HG02884 (cell line): ENCODE results near the gene FAM221B.

ENCODE experiments used
- ATAC-seq: cut with Tn5 transposase; IDR thresholded peaks from one replicate; pipeline ENCODE4 v1.9.1; 2021; ENCODE audit warnings: mild to moderate bottlenecking, moderate library complexity; ENCODE audit not compliant: unreplicated experiment

The FAM221B gene

DNA sequence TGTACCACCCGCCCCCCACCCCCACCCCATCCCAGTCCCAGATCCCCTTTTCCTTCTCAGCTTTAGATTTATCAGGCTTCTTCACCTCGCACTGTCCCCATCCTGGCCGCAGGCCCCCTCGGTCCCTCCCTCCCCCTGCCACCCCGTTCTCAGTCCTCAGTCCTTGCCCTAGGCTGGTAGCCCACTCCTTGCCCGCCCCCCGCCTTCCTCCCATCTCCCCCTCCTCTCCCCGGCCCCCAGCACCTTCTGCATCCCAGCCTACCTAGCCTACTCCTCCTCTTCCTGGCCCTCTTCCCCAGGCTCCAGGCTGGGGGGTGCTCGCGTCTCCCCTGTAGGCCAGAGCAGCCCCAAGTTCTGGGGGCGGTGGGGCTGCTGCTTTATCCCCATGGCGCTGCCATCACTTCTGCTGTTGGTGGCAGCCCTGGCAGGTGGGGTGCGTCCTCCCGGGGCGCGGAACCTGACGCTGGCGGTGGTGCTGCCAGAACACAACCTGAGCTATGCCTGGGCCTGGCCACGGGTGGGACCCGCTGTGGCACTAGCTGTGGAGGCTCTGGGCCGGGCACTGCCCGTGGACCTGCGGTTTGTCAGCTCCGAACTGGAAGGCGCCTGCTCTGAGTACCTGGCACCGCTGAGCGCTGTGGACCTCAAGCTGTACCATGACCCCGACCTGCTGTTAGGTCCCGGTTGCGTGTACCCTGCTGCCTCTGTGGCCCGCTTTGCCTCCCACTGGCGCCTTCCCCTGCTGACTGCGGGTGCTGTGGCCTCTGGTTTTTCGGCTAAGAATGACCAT is 36.3 kb downstream of the FAM221B start:
- no peak for ATAC-seq

DNA sequence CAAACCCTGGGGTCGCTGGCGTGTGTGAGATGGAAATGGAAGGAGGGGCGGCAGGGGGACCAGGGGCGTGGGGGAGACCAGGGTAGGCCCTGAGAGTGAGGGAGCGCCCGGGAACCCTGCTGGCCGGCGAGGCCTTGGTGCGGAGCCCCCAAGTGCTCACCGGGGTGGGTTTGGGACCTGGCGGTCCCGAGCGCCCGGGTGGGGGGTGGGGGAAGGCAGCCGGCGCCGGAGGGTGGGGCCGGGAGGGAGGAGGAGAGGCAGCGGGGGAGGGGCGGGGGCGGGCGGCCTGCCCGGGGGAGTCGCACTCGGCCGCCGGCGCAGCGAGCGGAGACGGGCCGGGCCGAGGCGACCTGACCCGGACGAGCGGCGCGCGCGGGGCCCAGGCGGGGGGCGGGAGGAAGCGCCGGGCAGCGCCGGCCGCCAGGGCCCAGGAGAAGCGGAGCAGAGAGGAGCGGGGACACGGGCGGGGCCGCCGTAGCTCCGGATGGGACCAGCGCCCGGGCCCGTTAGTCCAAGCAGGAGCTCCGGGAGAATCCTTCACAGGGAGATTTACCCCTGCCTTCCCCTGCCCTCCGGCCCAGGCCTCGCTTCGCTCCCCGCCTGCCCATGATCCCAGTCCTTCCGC is 37.1 kb downstream of the FAM221B start, which contains the start of gene NPR2:
NPR2 (plus strand) TSS at position 295 of the 625 bp plus-strand sequence. CDS start 818 bp downstream, outside the sequence.
- ATAC-seq, result no peak

DNA sequence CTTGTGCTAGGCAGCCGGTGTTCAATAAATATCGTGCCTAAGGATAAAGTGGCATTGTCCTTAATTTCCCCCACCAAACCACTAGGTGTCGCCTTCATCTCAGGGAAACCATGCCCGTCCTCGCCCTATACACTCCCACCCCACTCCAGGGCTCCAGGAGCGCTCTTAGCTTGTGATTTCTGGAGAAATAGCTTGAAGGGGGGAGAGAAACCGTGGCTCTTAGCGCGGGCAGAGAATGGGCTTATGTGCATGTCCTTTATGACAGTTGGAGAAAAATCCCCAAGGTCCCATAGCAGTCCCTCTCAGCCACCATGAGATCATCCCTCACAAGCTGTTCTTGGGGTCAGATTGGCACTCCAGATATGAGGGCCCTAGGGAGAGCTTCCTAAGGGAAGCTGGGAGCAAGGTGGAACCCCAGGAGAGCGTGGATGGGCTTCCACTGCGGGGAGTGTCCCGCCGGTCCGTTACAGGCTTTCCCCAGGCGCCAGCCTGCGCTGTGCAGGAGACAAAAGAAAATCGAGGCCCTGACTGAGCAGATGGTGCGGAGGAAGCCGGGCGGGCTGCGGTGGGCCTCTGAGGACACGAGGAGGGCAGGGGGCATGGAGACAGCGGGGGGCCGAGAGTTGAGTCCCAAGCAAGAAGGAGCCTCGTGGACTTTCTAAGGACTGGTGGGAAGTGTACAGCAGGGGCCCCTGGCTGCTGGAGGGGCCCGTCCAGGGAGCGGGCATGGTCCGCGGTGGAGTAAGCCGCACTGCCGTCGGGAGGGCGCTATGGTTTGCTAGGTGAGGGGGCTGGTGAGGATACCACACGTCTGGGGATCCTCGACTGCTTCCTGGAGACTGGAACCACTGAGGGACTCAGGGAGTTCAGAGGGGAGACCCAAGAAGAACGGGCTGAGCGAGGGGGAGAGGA is 37.9 kb downstream of the FAM221B start:
- ATAC-seq, result no peak

GRCh38 chr9:35790025-35790384 is 38.5 kb downstream of the FAM221B start:
- ATAC-seq, result no peak

- no peak for ATAC-seq
These were observed 39.0 kb downstream of the FAM221B start for GRCh38 chr9:35789541-35789940.

DNA sequence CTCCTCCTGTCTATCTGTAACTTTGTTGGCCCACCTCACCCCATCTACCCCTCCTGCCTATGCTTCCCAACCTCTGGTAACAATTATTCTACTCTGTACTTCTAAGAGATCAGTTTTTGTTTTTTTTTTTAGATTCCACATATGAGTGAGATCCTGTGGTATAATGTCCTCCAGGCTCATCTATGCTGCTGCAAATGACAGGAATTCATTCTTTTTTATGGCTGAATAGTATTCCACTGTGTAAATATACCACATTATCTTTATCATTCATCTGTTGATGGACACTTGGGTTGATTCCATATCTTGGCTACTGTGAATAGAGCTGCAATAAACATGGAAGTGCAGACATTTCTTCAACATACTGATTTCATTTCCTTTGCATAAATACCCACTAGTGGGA is 45.1 kb downstream of the FAM221B start:
- no peak for ATAC-seq

DNA sequence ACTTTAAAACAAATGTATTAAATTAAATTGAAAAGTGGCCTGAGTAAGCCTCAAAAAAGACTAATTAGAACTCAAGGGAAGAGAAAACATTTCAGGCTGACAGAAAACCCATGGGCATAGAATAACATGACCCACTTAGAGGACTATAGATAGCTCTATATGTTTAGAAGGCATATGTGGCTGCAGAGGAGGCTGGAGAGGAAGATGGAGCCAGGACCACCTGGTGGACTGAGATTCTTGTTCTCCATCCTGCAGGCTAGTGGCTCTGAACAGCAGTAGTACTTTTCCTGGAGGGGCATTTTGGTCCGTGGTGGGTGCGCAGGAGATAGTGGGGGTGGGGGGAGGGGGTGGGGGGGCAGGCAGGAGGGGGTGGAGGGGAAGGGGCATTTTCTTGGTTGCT is 47.5 kb downstream of the FAM221B start:
- ATAC-seq, result no peak

- no peak for ATAC-seq
These were observed 50.0 kb downstream of the FAM221B start for GRCh38 chr9:35778496-35778895.

DNA sequence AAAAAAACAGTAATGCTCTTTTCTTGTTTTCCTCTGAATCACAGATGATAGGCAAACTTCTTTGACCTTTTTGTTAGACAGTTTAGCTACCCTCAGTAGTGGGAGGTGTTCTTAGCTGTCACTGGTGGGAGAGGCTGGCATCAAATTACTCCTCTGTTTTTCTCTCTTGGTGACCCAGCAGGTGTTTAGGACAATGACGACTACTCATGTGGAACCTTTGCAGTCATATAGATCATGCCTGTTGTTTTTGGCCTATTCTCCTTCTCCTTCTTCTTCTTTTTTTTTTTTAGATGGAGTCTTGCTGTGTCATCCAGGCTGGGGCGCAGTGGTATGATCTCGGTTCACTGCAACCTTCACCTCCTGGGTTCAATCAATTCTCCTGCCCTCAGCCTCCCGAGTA is 52.5 kb downstream of the FAM221B start:
- ATAC-seq, result no peak

DNA sequence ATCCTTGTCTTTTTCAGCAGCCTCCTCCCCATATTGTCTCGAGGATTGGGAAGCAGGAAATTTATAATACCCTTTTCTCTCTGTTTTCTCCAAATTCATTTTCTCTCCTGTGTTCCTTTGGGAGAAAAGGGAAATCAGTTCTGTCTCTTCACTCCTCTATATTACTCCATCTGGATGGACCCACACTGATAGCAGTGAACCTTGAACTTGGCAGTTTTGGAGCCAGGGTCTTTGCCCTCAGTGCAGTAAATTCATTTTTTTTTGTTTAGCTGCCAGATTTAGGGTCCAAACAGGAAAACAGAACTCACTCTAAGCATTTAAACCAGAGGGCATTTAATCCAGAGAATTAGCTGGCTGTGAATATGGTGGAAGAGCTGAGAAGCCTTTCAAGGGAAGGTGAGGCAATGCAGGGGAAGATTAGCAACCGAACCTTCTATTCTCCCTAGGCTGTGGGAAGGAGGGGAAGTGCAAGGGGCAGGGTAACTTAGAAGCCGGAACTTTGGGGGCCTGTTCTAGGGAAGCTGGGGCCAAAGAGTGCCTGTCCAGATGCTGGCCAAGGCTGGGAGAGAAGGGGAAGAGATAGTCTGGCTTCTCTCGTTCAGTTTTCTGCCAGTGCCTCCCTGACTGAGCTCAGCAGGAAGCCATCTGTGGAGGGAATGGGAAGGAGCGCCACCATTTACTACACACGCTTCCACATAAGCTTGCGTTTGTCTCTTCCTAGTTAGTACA is 53.5 kb downstream of the FAM221B start:
- ATAC-seq, result no peak

- no peak for ATAC-seq
These were observed 56.6 kb downstream of the FAM221B start for GRCh38 chr9:35771943-35772342.

DNA sequence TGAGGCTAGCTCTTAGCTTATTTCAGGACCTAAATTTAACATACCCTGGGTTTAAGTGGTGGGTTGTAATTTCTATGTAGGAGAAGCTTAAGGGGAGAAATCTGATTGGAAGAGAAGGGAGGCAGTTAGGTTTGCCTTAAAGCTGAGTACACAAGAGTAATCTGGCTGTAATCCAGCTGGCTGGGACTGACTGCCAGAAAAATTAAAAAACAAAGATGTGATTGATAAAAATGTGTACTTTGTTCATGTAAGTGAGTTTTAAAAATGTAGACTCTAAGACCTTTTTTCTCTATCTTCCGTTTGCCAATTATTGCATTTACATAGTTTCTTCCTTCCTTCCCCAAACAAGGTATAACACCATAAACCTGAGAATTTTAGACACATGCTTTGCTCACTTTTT is 57.0 kb downstream of the FAM221B start:
- no peak for ATAC-seq

DNA sequence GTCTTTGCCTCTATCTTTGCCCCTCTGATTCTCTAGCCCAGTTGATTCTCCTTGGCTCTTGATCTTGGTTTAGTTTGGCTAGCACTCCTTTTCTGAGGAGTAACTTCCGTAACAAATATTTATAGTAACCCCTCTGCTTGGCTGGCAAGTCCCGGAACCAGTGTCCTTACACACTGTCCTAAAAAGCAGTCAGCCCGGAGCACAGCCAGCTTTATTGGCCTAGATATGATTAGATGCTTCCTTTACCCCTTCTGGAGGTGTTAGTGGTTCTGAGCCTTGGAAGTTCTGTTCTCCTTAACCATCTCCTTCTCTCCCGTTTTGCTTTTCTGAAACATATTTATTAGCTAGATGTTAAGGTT is 57.5 kb downstream of the FAM221B start:
- no peak for ATAC-seq

- no peak for ATAC-seq
These were observed 58.8 kb downstream of the FAM221B start for GRCh38 chr9:35769763-35770162.

GRCh38 chr9:35767458-35767857 is 61.1 kb downstream of the FAM221B start:
- no peak for ATAC-seq

- no peak for ATAC-seq
These were observed 61.5 kb downstream of the FAM221B start for GRCh38 chr9:35766997-35767396.
